ENCODE results near the gene MACROD2. TPM values are rescaled to one million over a fixed set of nuclear protein-coding genes. Genes with fewer than 3 reads are reported as not detected.

The MACROD2 gene
- total and polyA plus RNA-seq, 2 experiments from 2014 or later = 2.8 to 4.3 TPM

DNA sequence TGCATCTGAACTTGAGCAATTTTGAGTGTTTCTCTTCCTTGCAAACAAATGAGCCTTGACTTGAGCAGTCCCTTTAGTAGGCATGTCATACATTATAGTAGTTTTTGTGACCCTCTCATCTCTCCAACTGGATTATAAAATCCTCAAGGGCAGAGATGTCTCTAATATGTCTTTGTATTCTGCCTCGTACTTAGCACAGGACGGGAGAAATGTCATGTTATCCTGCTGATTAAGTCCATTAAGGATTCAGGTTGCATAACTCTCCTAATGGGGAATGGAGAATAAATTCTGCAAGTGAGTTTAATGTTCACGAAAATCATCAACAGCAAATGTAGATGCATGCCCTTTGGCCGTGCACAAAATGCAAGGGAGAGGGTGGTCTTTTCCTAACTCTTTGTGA lies 1635.0 kb downstream of the MACROD2 start:
- H3K27me3 ChIP-seq (ENCODE audit: insufficient read depth) = no peaks in the 10 kb centered on the region
- H3K36me3 ChIP-seq (ENCODE audit: insufficient read depth) = no peaks in the 10 kb centered on the region
- Mint-ChIP-seq H3K9me3 (peaks cover 3% of the 10 kb centered on the region; the same call in 1 of the 3 replicates), H3K36me3 (ENCODE audit: low read depth) (peaks cover 10% of the 10 kb centered on the region; the same call in 2 of the 3 replicates), H3K4me1 (peaks cover 43% of the 10 kb centered on the region), H3K27ac (no peak overlapping the region), H3K4me3 (no peak overlapping the region), H3K27me3 (ENCODE audit: insufficient read depth, low read depth, poor library complexity) (no peaks in the 10 kb centered on the region)
- ATAC-seq (no peak), DNase-seq (ENCODE audit: low spot score) (no peak)
- no peak overlapping the region for H3K27ac ChIP-seq (ENCODE audit: low read depth)
- H3K4me2 ChIP-seq = no peak overlapping the region
- H3F3A ChIP-seq (replicated peaks; ENCODE audit: low read depth) = no peaks in the 10 kb centered on the region
- H3K79me2 ChIP-seq (replicated peaks; ENCODE audit: insufficient read depth) = no peaks in the 10 kb centered on the region
- peaks cover 21% of the 10 kb centered on the region for H3K4me1 ChIP-seq (ENCODE audit: insufficient read depth)
- H2AFZ ChIP-seq = no peak overlapping the region
- TF ChIP-seq CREB1 (CRISPR knock-in tag; IDR thresholded peaks at IDR 0.05; ENCODE audit: low read depth) (no peak), EZH2phosphoT487 (IDR thresholded peaks at IDR 0.05; ENCODE audit: unreplicated experiment) (no peak), ZNF331 (CRISPR knock-in tag; IDR thresholded peaks at IDR 0.05; ENCODE audit: low read depth) (no peak), STAT1 (IDR thresholded peaks at IDR 0.05; ENCODE audit: unreplicated experiment) (no peak), POLR2AphosphoS5 (IDR thresholded peaks at IDR 0.05; ENCODE audit: low read depth) (no peak), JUNB (IDR thresholded peaks at IDR 0.05; ENCODE audit: unreplicated experiment) (no peak)
- TF ChIP-seq, protein P1, sequence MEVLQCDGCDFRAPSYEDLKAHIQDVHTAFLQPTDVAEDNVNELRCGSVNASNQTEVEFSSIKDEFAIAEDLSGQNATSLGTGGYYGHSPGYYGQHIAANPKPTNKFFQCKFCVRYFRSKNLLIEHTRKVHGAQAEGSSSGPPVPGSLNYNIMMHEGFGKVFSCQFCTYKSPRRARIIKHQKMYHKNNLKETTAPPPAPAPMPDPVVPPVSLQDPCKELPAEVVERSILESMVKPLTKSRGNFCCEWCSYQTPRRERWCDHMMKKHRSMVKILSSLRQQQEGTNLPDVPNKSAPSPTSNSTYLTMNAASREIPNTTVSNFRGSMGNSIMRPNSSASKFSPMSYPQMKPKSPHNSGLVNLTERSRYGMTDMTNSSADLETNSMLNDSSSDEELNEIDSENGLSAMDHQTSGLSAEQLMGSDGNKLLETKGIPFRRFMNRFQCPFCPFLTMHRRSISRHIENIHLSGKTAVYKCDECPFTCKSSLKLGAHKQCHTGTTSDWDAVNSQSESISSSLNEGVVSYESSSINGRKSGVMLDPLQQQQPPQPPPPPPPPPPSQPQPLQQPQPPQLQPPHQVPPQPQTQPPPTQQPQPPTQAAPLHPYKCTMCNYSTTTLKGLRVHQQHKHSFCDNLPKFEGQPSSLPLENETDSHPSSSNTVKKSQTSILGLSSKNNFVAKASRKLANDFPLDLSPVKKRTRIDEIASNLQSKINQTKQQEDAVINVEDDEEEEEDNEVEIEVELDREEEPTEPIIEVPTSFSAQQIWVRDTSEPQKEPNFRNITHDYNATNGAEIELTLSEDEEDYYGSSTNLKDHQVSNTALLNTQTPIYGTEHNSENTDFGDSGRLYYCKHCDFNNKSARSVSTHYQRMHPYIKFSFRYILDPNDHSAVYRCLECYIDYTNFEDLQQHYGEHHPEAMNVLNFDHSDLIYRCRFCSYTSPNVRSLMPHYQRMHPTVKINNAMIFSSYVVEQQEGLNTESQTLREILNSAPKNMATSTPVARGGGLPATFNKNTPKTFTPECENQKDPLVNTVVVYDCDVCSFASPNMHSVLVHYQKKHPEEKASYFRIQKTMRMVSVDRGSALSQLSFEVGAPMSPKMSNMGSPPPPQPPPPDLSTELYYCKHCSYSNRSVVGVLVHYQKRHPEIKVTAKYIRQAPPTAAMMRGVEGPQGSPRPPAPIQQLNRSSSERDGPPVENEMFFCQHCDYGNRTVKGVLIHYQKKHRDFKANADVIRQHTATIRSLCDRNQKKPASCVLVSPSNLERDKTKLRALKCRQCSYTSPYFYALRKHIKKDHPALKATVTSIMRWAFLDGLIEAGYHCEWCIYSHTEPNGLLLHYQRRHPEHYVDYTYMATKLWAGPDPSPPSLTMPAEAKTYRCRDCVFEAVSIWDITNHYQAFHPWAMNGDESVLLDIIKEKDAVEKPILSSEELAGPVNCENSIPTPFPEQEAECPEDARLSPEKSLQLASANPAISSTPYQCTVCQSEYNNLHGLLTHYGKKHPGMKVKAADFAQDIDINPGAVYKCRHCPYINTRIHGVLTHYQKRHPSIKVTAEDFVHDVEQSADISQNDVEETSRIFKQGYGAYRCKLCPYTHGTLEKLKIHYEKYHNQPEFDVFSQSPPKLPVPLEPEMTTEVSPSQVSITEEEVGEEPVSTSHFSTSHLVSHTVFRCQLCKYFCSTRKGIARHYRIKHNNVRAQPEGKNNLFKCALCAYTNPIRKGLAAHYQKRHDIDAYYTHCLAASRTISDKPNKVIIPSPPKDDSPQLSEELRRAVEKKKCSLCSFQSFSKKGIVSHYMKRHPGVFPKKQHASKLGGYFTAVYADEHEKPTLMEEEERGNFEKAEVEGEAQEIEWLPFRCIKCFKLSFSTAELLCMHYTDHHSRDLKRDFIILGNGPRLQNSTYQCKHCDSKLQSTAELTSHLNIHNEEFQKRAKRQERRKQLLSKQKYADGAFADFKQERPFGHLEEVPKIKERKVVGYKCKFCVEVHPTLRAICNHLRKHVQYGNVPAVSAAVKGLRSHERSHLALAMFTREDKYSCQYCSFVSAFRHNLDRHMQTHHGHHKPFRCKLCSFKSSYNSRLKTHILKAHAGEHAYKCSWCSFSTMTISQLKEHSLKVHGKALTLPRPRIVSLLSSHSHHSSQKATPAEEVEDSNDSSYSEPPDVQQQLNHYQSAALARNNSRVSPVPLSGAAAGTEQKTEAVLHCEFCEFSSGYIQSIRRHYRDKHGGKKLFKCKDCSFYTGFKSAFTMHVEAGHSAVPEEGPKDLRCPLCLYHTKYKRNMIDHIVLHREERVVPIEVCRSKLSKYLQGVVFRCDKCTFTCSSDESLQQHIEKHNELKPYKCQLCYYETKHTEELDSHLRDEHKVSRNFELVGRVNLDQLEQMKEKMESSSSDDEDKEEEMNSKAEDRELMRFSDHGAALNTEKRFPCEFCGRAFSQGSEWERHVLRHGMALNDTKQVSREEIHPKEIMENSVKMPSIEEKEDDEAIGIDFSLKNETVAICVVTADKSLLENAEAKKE (CRISPR knock-in tag; IDR thresholded peaks at IDR 0.05) = no peak
- TF ChIP-seq, protein P2, sequence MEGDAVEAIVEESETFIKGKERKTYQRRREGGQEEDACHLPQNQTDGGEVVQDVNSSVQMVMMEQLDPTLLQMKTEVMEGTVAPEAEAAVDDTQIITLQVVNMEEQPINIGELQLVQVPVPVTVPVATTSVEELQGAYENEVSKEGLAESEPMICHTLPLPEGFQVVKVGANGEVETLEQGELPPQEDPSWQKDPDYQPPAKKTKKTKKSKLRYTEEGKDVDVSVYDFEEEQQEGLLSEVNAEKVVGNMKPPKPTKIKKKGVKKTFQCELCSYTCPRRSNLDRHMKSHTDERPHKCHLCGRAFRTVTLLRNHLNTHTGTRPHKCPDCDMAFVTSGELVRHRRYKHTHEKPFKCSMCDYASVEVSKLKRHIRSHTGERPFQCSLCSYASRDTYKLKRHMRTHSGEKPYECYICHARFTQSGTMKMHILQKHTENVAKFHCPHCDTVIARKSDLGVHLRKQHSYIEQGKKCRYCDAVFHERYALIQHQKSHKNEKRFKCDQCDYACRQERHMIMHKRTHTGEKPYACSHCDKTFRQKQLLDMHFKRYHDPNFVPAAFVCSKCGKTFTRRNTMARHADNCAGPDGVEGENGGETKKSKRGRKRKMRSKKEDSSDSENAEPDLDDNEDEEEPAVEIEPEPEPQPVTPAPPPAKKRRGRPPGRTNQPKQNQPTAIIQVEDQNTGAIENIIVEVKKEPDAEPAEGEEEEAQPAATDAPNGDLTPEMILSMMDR (conservative IDR thresholded peaks at IDR 0.05; ENCODE audit: low read depth in 2 of 2) = no peak
- no peak overlapping the region for H3K4me3 ChIP-seq
- no peaks in the 10 kb centered on the region for H4K20me1 ChIP-seq (replicated peaks; ENCODE audit: insufficient read depth)
- H3K9me2 ChIP-seq (ENCODE audit: insufficient read depth) = no peaks in the 10 kb centered on the region; the same call in 1 of the 2 replicates

All from GM23338 (cell line).